ENCODE measurements around the gene PFN2. TPM values are rescaled to one million over a fixed set of nuclear protein-coding genes. Genes with fewer than 3 reads are reported as not detected.

Gene PFN2
- total RNA-seq, 1 donor from 2014 or later = 369 TPM

DNA sequence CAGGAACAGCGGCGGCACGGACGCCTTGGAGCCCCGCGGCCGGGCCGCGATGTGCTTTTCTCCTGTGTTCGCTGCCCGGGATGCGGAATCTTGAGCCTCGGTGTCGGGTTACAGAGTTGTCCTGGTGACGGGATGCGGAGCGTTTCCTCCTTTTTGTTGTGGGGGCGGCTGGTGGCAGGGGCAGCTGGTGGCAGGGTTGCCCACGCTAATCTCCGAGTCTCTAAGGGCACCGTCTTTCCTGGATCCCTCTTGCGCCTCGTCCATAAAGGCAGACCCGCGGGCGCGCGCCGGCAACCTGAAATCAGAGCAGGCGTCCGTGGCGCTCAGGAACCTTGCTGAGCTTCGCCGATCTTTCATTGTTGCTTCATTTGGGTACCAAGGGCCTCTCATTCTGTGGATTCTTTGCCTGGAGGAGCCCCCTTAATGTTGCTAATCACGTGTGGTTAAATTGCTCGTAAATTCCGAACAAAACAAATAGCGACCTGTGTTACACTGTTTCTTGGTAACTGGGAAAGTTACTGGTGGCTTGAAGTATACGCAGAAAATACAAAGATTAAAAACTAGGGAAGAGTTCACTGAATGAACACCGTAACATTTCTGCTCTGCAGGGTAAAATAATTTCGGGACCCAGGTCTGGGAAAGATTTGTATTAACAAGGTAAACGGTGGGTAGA lies 844 bp upstream of the PFN2 start:
- TF ChIP-seq, protein P1, sequence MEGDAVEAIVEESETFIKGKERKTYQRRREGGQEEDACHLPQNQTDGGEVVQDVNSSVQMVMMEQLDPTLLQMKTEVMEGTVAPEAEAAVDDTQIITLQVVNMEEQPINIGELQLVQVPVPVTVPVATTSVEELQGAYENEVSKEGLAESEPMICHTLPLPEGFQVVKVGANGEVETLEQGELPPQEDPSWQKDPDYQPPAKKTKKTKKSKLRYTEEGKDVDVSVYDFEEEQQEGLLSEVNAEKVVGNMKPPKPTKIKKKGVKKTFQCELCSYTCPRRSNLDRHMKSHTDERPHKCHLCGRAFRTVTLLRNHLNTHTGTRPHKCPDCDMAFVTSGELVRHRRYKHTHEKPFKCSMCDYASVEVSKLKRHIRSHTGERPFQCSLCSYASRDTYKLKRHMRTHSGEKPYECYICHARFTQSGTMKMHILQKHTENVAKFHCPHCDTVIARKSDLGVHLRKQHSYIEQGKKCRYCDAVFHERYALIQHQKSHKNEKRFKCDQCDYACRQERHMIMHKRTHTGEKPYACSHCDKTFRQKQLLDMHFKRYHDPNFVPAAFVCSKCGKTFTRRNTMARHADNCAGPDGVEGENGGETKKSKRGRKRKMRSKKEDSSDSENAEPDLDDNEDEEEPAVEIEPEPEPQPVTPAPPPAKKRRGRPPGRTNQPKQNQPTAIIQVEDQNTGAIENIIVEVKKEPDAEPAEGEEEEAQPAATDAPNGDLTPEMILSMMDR (conservative IDR thresholded peaks at IDR 0.05) = no peak
- peaks cover 32% of the 10 kb centered on the region for H3K4me1 Mint-ChIP-seq (ENCODE audit: unreplicated experiment)
- peak overlapping the region; percentile 98 for H3K4me3 Mint-ChIP-seq
- no peak for DNase-seq (ENCODE audit: extremely low spot score, unreplicated experiment)
- no peaks in the 10 kb centered on the region for H3K9me3 Mint-ChIP-seq
- H3K27me3 Mint-ChIP-seq = peaks cover 3% of the 10 kb centered on the region
- H3K27ac Mint-ChIP-seq = peak overlapping the region; percentile 97
- H3K36me3 Mint-ChIP-seq = peaks cover 8% of the 10 kb centered on the region

DNA sequence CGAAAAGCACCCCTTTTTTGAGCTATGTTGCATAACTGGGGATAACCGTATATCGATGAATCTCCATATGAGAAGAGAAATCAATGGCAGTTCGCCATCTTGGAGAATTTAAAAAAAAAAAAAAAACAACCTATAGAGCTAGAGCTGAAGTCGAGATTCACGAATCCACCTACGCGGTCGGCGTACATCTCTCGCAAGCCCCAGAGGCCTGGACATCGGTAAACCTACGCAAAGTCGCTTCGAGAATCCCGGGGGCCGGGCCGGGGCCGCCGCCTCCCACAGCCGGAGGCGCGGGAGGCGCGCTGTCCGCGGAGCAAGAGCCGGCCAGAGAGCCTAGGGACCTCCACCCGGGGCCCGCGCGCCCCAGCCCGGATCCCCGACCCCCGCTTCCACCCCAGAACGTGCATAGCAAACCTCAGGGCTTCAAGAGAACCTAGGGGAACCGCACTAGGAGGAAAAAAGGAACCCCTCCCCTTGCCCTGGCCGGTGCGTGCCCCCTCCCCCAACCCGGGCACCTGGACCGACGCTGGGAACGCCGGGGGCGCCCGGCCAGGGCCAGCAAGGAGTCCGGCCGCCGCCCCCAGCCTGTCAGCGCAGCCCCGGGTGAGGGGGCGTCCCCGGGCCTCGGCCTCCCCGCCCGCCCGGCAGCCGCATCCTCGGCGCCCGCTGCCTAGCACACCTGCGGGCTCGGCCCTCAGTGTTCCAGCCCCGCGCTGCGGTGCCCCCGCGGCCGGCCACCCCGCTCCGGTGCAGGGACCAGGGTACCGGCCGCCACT lies 567 bp downstream of the PFN2 start:
- TF ChIP-seq, protein P1 (conservative IDR thresholded peaks at IDR 0.05) = no peak
- no peaks in the 10 kb centered on the region for H3K9me3 Mint-ChIP-seq
- DNase-seq (ENCODE audit: extremely low spot score, unreplicated experiment) = peak; percentile 85
- H3K27ac Mint-ChIP-seq = peak overlapping the region; percentile 95
- H3K36me3 Mint-ChIP-seq = peaks cover 20% of the 10 kb centered on the region
- H3K4me3 Mint-ChIP-seq = peak overlapping the region; percentile 95
- H3K27me3 Mint-ChIP-seq = peaks cover 3% of the 10 kb centered on the region
- peaks cover 42% of the 10 kb centered on the region for H3K4me1 Mint-ChIP-seq (ENCODE audit: unreplicated experiment)

DNA sequence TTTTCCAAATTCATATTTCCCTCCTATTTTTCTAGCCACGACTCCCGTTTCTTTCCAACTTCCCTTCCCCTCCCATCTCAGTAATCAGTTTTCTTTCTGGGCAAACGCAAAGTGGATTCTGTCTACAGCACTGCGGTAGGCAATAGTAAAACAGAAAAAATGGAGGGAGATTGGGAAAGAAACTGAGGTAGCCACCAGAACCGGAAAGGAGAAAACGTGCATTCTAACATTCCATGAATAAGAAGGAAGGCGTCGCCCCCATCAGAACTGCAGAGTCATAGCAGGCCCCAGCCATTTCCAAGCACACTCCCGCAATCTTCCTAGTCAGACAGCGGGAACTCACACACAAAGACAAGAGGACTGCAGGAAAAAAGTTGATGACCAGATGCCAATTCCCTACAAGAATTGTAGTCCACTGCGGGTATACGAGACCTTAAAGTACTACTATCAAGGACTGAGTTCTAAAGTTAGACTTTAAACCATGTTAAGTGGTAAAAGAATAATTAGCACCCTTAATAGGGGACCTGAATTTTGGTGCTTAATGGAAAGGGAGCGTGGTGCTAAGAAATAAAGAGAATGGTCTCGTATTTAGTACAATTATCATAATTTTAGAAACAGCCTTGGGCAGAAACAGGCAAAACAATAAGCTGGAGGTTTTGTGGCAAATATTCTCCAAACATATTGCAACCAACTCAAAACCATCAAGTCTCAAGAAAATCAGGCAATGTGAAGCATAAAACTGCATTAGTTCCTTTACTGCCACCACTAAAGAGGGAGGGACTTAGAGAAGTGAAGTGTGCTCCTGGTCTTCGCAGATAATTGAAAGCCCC lies 1.4 kb downstream of the PFN2 start:
- peaks cover 25% of the 10 kb centered on the region for H3K36me3 Mint-ChIP-seq
- H3K27ac Mint-ChIP-seq = peak overlapping the region; percentile 95
- H3K4me1 Mint-ChIP-seq (ENCODE audit: unreplicated experiment) = peaks cover 48% of the 10 kb centered on the region
- no peak for DNase-seq (ENCODE audit: extremely low spot score, unreplicated experiment)
- TF ChIP-seq, protein P1 (conservative IDR thresholded peaks at IDR 0.05) = peak; percentile 13
- H3K27me3 Mint-ChIP-seq = peaks cover 3% of the 10 kb centered on the region
- H3K4me3 Mint-ChIP-seq = peak overlapping the region; percentile 95
- H3K9me3 Mint-ChIP-seq = no peaks in the 10 kb centered on the region

DNA sequence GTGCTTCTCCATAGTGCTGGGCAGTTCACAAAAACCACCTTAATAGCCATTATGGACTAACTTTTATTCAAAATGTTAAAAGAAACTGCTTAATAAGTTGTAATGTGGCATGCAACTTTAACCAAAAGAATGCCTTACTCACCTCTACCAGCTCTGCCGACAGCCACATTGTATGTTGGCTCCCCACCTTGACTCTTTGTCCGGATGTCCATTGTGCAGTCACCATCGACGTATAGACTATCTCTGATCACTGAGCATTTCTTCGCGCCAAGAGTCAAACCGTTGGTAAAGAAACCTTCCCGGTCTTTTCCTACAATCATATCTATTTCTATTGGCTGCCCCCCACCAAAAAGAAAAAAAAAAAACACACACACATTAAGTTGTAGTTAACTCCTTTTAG lies 2.5 kb downstream of the PFN2 start:
- Mint-ChIP-seq H3K27ac (peak overlapping the region; percentile 78), H3K9me3 (no peaks in the 10 kb centered on the region), H3K4me1 (ENCODE audit: unreplicated experiment) (peaks cover 56% of the 10 kb centered on the region), H3K27me3 (peaks cover 3% of the 10 kb centered on the region), H3K36me3 (peaks cover 31% of the 10 kb centered on the region), H3K4me3 (peak overlapping the region; percentile 95)
- TF ChIP-seq, protein P1 (conservative IDR thresholded peaks at IDR 0.05) = no peak
- DNase-seq (ENCODE audit: extremely low spot score, unreplicated experiment) = no peak

DNA sequence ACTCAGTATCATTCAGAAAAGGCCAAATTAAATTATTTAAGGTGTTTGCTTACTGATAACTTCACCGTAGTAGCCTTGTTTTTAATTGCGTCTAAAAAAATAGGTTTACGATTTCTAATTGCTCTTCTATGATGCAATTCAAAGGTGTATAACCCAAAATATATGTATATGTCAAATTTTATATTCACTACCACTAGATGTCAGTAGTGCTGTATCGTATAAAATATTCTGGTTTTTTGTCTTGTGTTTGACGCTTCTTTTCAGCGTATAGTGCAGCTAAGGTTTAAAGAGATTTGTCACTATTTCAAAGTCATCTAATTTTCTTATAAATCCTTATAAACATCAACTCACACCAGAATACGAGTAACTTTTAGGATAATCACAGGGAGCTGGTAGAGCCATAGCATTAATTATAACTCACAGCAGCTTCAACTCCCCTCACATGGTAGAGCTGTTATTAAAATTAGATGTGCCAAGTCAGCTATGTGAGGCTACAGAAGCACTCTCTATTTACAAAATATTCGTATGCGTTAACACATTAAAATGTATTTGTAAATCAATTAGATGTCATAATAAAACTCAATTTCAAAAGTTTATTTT lies 3.5 kb downstream of the PFN2 start:
- no peak for DNase-seq (ENCODE audit: extremely low spot score, unreplicated experiment)
- Mint-ChIP-seq H3K4me1 (ENCODE audit: unreplicated experiment) (peaks cover 51% of the 10 kb centered on the region), H3K9me3 (no peaks in the 10 kb centered on the region), H3K27me3 (peaks cover 3% of the 10 kb centered on the region), H3K27ac (peak overlapping the region; percentile 57), H3K4me3 (peak overlapping the region; percentile 95), H3K36me3 (peaks cover 31% of the 10 kb centered on the region)
- TF ChIP-seq, protein P1 (conservative IDR thresholded peaks at IDR 0.05) = peak; percentile 87

Measured in type B pancreatic cell (in vitro differentiated cells).